ENCODE data around the gene KLF2. TPM values are rescaled to one million over a fixed set of nuclear protein-coding genes. Genes with fewer than 3 reads are reported as not detected.

KLF2 gene
- total and polyA plus RNA-seq, 2 of the 13 experiments (the other 11 are each of a cell fraction or from before 2014, with no cell fraction given), result not detected

DNA sequence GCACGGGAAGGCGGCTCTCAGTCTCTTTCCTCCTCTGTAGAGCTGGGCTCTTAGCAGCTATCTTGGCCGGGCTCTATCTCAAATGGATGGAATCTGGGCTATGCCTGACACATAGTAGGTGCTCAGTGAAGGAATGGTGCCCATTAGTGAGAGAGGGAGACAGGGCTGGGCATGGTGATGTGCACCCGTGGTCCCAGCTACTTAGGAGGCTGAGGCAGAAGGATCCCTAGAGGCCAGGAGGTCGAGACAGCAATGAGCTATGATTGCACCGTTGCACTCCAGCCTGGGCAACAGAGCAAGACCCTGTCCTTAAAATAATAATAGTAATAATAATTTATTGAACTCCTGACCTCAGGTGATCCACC is 14.7 kb downstream of the KLF2 start:
- H3K4me1 ChIP-seq (ENCODE audit: insufficient read depth, low read length), result peaks cover 13% of the 10 kb centered on the region
- in situ Hi-C loops (cut with HindIII; ENCODE audit: extremely low pct_ligation_motif_present, low pct_unique_long_range_greater_than_20kb) (no loop called here), intact Hi-C loops (cut with micrococcal nuclease; ENCODE audit: unreplicated experiment) (no loop called here)
- DNase-seq (ENCODE audit: low spot score) (no peak), ATAC-seq (no peak), FAIRE-seq (no peak)
- peaks cover 0 to 15% of the 10 kb centered on the region in 2 experiments; a peak in 2 of 5 replicates for H3K27me3 ChIP-seq (ENCODE audit: control insufficient read depth in 1 of 2, insufficient read depth in 2 of 2, low read length in 2 of 2)
- no peaks in the 10 kb centered on the region for H4K20me1 ChIP-seq (ENCODE audit: insufficient read depth, low read length)
- H3K4me3 ChIP-seq (replicated peaks in 1 of 3; ENCODE audit: insufficient read depth in 1 of 3, low read depth in 2 of 3, low read length in 3 of 3), result no peak overlapping the region
- POLR2A ChIA-PET, result no interaction called here
- no peak overlapping the region for H3K27ac ChIP-seq (ENCODE audit: extremely low read length, insufficient read depth, low read length)
- no peaks in the 10 kb centered on the region for H3K79me2 ChIP-seq (ENCODE audit: insufficient read depth, low read length)
- WGBS (ENCODE audit: low lambda C conversion rate), result 57% methylated on average over 6 of the region's 6 CpGs
- no peaks in the 10 kb centered on the region for H3K36me3 ChIP-seq (replicated peaks in 1 of 2; ENCODE audit: control insufficient read depth in 1 of 2, insufficient read depth in 2 of 2, low read length in 2 of 2)
- no peak overlapping the region for H3K4me2 ChIP-seq (ENCODE audit: low read depth, low read length)
- no peak overlapping the region for H3K9ac ChIP-seq (ENCODE audit: insufficient read depth, low read depth, low read length)
- CTCF ChIA-PET (ENCODE audit: low intra/inter-chr PET ratio, low total read pairs), result no interaction called here
- BruUV-seq (replicated peaks), result no TSS peak
- H3K9me3 ChIP-seq (ENCODE audit: low read length), result no peaks in the 10 kb centered on the region
- H2AFZ ChIP-seq (ENCODE audit: low read length), result no peak overlapping the region
- TF ChIP-seq SNAI1 (CRISPR knock-in tag; IDR thresholded peaks at IDR 0.05; ENCODE audit: borderline replicate concordance) (no peak), ZNF777 (CRISPR knock-in tag; IDR thresholded peaks at IDR 0.05) (no peak), ZNF205 (CRISPR knock-in tag; IDR thresholded peaks at IDR 0.05) (no peak), POLR2AphosphoS5 (IDR thresholded peaks at IDR 0.05; ENCODE audit: low read depth, low read length) (no peak), ZNF576 (CRISPR knock-in tag; IDR thresholded peaks at IDR 0.05) (no peak), ZSCAN9 (CRISPR knock-in tag; IDR thresholded peaks at IDR 0.05; ENCODE audit: borderline replicate concordance) (no peak), ZNF451 (CRISPR knock-in tag; IDR thresholded peaks at IDR 0.05) (no peak), MED1 (CRISPR knock-in tag; IDR thresholded peaks at IDR 0.05) (no peak), NR0B2 (CRISPR knock-in tag; IDR thresholded peaks at IDR 0.05) (no peak), SP2 (CRISPR knock-in tag; IDR thresholded peaks at IDR 0.05) (no peak), ZNF646 (CRISPR knock-in tag; IDR thresholded peaks at IDR 0.05) (no peak), KDM5B (CRISPR knock-in tag; IDR thresholded peaks at IDR 0.05; ENCODE audit: borderline replicate concordance) (no peak), ZFAT (CRISPR knock-in tag; conservative IDR thresholded peaks at IDR 0.05) (no peak), FOXP4 (CRISPR knock-in tag; IDR thresholded peaks at IDR 0.05) (no peak)

All from HepG2 (cell line).